GM19452 (cell line): ENCODE results near the gene CDH18.

Experiments
- ATAC-seq: cut with Tn5 transposase; IDR thresholded peaks from one replicate; pipeline ENCODE4 v1.9.1; 2021; ENCODE audit not compliant: unreplicated experiment

The CDH18 gene

DNA sequence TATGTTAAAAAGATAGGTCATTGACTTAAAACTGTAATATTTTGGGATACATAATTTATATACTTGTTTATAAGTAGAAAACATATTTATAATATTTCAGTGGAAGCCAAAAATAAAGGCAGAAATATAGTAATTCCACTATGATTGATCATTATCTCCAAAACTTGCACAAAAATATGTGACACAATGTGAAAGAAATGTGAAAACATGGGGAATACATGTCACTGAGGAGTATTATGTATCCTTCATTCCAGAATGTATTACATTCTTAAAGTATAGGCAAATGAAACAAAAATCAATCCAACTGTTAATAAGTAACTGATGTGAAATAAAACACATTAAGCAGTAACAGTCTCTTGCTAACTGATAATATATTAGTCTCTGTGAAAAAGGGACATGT is 236.7 kb downstream of the CDH18 start:
- no peak for ATAC-seq

DNA sequence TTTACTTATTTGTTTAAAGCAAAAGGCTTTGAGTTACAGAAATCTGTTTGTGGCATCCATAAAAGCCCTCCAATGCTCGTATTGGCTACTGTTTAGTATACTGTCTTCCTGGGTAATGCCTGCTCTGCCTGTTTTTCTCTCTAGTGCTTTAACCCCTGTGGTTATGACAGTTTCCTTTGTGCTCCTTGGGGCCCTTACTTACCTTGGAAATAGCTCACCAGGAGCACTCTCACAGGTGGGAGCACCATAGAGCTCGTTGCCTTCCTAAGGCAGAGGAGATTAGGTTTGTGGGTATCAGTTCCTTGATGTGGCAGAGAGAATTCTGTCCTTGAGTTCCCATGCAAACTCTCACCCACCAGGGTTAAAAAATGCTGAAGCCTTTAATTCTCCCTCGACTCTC is 242.8 kb downstream of the CDH18 start:
- ATAC-seq: no peak

DNA sequence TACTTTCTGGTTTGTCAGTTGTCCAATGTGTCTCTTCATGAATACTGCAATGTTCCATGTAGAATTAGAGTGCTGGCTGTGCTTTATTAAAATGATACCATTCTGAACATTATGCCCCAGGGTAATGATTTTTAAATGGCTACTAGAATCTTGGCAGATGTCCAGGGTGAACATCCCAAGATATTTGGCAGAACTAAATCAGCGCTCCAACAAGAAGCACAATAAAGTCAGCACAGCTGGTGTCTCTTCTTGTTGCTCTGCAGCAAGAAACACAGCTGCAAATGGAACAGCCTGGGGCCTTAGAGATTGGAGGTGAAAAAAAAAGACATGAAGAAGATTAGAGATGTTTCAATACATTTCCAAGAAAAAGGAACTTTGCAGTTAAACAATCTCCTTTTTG is 248.3 kb downstream of the CDH18 start:
- no peak for ATAC-seq

DNA sequence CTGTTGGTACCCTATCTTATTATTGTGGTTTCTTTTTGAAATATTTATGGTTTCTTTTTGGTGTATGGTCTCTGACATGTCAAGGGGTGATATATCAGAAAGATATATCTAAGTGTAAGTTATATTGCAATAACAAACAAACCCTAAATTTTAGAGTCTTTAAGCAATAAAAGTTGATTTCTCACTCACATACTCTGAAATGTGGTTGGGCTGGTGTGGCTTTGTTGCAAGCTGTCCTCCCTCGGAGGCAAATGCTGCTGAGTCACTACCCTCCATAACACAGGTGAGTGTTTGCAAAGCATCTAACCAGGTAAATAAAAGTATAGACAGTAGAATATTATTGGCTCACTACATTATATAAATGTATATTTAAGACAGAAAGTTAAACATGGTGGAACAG is 253.2 kb downstream of the CDH18 start:
- no peak for ATAC-seq

DNA sequence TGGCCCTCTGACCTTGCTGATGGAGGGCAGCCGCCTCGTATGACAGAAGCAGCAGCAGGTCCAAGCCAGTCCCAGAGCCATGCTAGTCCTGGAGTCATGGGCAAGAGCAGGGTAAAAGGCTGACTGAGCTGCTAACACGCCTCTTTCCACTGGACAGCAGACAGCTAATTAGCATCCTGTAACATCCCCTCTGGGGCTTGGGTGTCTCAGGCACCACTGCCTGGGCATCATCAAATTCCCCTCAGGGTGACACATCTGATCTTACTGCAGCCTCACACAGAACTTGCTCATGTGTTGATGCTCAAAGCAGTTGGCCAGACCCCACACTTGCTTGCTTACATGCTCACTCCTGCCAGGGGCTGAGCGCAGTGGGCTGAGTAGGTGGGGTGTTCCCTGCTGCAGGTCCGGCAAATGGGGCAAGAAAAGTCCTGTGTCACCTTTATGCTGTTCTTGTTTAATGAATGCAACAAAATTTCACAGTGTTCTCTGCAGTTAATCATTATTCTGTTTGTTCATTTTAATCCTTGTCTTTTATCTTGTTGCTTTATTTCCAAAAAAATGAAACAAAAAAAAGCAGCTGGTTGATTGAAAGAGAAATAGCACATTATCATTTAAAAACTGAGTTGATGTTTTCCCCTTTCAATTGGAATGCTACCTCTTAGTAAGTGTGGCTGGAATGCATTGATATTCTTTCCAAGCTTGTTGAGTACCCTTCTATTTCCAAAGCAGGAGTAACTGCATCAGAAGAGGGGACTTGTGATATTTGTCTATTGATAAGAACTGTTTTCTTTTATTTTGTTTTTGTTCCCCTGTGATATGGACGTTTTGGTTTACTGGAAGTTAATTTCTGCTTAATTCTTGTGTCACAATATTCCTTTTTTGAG is 254.1 kb downstream of the CDH18 start:
- no peak for ATAC-seq

DNA sequence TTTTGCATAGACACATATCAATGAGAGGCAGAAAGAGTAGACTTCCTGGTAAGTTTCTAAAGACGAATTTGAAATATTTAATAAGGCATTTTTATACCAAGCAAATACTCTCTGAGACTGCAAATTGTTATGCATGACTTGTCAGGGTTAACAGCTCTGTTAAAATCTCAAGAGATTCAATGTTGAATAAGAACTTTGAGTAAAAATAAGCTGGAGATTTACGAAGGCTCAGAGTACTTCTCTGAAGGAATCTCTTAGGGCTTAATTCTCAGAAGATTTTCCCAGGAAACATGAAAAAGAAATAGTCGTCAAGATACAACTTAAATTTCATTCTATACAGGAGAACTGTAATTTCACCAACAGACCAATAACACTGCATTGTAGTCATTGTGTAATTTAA is 259.4 kb downstream of the CDH18 start:
- ATAC-seq: no peak

DNA sequence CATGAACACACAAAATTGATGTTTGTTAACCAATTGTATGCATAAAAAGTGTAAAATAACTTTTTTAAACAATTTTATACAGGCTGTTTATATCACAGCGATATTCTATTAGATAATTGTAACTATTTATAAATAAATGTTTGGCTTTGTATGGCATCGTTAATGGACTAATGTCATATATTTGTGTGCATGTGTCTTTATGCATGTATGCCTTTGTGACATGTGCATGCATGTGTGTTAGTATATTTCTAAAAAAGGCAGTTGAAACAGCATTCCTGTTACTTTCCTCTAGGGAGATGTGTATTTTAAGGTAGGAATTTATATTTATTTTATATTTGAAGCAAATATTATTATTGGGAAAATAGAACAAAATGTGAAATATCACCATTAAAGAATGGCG is 268.9 kb downstream of the CDH18 start:
- no peak for ATAC-seq

DNA sequence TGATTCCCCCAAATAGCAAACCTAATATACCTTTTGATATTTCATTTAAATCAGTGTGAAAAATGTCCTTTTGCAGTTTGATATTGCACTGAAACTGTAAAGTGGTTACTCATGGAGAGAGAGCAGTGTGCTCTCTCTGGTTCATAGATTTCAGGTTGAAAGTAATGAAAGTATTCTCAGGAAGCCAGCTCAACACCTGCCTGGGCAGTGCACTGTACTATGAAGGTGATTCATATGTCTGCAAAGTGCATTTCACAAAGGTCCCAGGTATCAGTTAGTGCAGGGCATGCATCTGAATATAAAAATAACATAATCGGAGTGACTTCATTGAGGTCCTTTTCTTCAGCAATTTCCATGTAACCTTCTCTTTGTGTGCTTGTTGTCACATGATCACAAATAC is 274.3 kb downstream of the CDH18 start:
- ATAC-seq: no peak

DNA sequence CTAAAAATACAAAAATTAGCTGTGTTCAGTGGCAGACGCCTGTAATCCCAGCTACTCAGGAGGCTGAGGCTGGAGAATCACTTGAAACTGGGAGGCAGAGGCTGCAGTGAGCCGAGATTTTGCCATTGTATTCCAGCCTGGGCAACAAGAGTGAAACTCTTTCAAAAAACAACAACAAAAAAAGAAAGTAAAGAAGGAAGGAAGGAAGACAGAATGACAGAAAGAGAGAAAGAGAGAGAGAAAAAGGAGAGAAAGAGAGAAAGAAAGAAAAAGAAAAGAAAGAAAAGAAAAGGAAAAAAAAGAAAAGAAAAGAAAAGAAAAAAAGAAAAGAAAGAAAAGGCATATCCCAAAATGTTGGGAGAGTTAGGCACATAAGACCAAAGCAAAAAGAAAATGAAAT is 278.6 kb downstream of the CDH18 start:
- ATAC-seq: no peak

DNA sequence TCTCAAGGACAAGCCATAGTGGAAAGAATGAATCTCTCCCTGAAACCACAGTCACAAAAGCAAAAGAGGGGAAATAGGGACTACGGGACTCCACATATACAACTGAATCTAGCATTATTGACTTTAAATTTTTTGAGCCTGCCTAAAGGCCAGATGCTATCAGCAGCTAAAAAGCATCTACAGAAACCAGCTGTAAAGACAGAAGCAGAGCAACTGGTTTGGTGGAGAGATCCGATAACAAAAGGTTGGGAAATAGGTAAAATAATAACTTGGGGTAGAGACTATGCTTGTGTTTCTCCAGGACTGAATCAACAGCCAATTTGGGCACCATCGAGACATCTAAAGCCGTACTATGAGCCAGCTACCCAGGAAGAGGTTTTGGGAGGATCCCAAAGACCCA is 281.2 kb downstream of the CDH18 start:
- no peak for ATAC-seq

DNA sequence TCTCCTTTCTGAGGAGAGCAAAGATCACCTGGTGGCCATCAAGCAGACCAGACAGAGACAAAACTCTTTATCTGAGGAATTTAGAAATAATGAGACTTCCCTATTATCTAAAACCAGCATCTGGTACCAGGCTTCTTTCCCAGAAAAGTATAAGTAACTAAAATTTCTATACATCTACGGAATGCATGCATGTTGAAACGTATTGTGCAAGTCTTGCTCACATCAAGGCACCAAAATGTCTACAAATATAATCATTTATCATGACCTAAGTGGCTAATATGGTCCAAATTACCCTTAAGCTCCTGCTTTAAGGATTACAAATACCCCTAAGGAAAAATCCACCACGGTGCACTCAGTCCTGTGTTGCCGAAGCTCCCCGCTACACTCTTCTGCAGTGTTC is 286.3 kb downstream of the CDH18 start:
- ATAC-seq: no peak

DNA sequence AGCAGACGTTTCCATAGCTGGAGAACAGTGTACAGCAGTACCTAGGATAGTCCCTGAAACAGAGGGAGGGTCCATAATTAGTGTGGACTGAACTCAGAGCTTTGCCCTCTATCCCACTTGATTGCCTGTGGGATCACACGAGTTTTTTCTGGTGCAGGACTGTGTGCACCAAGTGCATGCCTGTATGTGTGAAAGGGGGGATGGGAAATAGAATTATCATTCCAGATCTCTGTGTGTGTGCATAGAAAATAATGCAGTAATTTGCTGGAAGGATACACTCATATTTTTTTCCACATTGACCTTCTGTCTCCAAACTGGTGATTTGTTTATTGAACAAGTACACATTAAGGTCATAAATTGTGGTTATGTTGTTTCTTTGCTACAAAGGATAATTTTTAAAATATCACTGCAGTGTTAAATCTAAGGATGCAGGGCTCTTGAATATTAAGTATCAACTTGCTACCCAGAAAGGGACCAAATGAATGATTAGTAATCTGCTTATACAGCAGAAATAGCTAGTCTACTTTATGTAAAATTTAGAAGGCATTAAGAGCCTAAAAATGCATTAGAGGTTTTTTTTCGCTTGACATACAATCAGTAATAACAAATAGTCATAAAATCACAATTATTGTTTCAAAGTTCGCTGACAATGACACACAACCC is 292.9 kb downstream of the CDH18 start:
- ATAC-seq: no peak

DNA sequence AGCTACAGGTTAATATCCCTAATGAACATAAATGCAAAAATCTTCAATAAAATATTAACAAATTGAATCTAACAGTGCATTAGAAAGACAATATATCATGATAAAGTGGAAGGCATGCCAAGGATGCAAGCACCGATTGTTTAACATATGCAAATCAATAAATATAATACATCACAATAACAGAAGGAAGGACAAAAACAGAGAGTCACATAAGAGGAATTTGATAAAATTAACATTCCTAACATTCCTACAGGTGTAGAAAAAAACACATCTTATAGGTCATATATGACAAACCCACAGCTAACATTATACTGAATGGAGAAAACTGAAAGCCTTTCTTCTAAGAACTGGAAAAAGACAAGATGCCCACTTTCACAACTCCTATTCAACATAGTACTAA is 297.0 kb downstream of the CDH18 start:
- ATAC-seq: no peak

DNA sequence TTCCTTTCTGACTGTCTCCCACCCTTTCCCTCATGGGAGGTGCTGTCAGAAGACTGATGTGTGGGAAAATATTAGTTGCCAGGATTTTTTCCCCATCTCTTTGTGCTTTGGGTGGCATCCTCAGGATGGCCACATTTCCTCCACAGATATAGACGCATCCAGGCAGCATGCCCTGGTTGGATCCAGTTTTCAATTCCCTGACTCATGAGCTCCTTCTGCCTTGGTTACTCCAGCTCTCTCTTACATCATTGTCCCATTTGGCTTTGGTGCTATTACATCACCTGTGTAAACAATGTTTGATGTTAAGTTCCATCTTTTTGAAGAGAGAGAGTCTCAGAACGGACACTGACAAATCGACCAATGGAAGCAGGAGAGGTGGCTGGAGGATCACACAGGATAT is 302.5 kb downstream of the CDH18 start:
- no peak for ATAC-seq

DNA sequence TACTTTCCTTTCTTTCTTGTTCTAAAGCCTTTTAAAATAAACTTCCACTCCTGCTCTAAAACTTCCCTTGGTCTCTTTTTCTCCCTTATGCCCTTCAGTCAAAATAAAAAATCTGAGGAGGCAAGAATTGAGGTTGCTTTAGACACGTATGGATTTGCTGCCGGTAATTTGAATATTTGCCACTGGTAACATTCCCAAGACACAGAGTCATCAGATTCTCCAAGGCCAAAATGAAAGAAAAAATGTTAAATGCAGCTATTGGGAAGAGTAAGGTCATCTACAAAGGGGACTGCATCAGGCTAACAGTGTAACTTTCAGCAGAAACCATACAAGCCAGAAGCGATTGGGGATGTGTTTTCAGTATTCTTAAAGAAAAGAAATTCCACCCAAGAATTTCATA is 311.1 kb downstream of the CDH18 start:
- ATAC-seq: no peak

DNA sequence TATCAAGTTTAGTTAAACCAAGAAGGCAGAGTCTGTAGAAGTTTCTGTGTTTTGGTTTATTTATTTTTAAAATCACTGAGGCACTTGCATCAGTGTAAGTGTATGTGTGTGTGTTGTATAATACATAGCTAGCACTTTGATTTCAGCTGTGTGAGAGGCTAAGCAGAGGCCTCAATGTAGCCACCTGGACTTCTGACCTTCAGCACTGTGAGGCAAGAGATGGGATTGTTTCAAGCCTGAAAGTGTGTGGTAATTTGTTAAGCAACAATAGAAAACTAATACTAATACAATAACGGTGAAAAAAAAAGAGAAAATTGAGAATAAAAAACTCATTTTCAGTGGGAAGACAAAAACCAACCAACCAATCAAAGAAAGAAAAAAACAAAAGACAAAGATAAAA is 327.3 kb downstream of the CDH18 start:
- ATAC-seq: no peak

DNA sequence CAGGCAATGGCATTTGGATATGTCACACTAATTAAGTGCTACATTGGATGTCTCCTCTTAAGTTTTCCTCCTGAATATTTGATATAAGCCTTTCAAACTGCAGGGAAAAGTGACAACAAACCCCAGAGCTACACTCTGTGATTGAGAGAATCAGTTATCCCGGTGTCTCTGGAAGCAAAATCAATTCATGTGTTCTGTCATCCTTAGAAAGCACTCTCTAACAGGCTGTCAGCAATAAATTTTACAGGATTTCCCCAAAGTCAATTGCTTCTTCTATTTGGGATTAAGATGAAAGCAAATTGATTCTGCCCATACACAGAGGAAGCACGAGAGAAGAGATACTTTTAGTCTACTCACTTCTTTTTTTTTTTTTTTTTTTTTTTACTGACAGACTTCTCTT is 332.4 kb downstream of the CDH18 start:
- ATAC-seq: no peak

DNA sequence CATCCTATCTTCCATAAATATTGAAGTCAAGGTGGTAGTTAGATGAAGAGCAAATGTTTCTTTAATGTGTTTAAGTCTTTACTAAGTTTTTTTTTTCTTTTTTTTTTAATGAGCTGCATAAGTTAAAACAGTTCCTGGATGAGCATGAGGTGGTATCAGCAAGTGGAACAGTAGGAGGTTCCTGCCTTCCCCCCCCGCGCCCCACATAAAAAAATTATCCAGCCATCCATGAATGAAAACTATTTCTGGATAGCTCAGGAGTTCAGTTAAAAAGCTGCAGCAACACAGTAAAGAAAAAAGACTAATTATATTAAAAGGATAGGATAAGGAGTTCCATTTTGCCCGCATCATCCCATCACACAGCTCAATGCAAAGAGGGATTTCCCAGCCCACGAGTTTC is 349.5 kb downstream of the CDH18 start:
- ATAC-seq: no peak

DNA sequence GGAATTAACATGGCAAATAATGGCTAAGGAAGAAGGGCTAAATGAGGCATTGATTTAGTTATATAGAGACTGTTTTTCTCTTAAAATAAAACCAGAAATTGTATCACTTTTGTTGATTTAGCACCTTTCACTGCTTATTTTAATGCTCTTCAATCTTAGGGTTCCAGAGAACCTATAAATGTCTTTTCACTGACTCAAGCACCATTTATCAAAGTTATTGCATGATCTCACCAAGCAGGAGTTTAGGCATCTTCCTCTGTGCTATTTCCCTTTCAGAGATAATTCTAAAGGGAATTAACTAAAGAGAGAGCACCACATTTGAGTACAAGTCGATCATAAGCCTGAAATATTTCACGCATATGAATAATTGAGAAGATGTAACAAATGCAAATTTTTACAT is 357.1 kb downstream of the CDH18 start:
- no peak for ATAC-seq

DNA sequence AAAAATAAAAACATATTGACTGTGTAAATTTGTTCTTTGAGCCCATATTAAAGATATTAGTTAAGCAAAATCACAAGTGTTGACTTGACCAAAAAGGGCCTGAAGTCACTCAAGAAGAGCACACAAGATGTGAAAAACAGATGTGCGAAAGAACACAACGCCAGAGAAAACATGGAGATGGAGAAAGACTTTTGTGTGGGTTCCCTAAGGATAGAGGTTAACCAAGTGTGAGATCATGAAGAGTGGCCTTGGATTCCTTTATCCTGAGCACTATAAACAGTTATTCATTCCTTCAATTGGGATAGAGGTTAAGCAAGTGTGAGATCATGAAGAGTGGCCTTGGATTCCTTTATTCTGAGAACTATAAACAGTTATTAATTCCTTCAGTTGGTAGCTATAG is 361.8 kb downstream of the CDH18 start:
- ATAC-seq: no peak

DNA sequence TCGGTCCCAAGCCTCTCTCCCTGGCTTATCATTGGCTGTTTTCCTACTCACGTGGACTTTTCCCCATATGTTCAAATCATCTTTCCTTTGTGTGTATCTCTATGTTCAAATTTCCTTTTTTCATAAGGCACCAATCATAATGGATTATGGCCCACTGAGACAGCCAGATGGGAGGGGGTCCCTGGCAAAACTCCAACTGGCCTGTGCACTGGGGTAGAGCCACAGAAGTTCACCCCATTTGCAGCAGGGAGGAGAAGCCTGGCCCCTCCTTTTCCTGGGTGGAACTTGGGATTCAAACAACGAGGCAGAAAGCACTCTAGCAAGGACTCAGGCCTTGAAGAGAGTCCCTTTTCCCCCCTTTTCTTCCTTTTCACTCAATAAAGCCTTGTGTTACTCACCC is 362.4 kb downstream of the CDH18 start:
- ATAC-seq: no peak

DNA sequence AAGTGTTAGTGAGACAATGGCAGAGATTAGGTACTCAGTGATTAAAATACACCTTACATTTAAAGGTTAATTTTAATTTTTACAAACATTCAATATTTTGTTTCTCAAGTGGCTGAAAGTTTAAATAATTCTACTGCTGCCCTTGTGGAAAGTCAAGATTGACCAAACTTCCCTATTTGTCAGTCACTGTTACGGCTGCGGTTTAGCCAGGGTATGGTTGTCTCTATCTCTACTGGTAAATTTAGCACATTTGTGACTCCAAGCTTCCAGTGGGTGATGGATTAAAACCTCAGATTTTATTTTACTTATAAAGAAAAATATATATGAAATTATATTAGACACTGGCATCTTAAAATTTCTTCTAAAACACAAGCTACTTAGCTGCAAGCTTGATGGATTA is 368.4 kb downstream of the CDH18 start:
- no peak for ATAC-seq
